PC-3 (cell line): ENCODE measurements around the gene R3HDM2. TPM values are rescaled to one million over a fixed set of nuclear protein-coding genes. Genes with fewer than 3 reads are reported as not detected.
A peak's percentile ranks its signal among the peaks of the same experiment; 100 is the strongest.
"Not testable (repeated sequence)": the region's sequence is repeated elsewhere in the genome, so short reads cannot be mapped to it uniquely, and the experiment has no call there.

Source experiments
- ATAC-seq: fragments of 200-7000 bp; cut with Tn5 transposase; 2 replicates; pipeline ENCODE4 v1.9.1; 2020; ENCODE audit warnings: mild to moderate bottlenecking, moderate library complexity
- BruUV-seq: library from RNA; stranded (reverse); fragments of 400-500 nt; replicated peaks from 2 replicates; lab custom pipeline; 2021; lab: Mats Ljungman, UMichigan
- CTCF ChIA-PET: fragments of 300-600 bp; sonication (Branson Sonifier 250); formaldehyde crosslinking; loops from one replicate; lab custom pipeline; 2022; ENCODE audit warnings: antibody characterized with exemption; lab: Charles Lee
- POLR2A ChIA-PET: fragments of 300-600 bp; sonication (Branson Sonifier 250); formaldehyde crosslinking; loops from one replicate; lab custom pipeline; 2022; ENCODE audit warnings: antibody characterized with exemption; ENCODE audit not compliant: unreplicated experiment; lab: Charles Lee
- DNase-seq: peaks from one replicate; pipeline ENCODE4 v3.0.0-alpha.2; 2015
- H2AFZ ChIP-seq: fragments of 300-600 bp; sonication (generic); 2 replicates; pipeline ENCODE4 v1.6.0; 2016; ENCODE audit warnings: antibody characterized with exemption, low read length
- H3F3A ChIP-seq: fragments of 300-600 bp; sonication (generic); one replicate; pipeline ENCODE4 v1.6.0; 2017; ENCODE audit warnings: antibody characterized with exemption, low read length, control low read depth, mild to moderate bottlenecking; ENCODE audit not compliant: unreplicated experiment
- H3K27ac ChIP-seq: fragments of 300-600 bp; sonication (generic); 2 replicates; pipeline ENCODE4 v1.5.1; 2016; ENCODE audit warnings: mild to moderate bottlenecking, low read length
- H3K27me3 ChIP-seq: fragments of 300-600 bp; sonication (generic); 2 replicates; pipeline ENCODE4 v1.6.1; 2016; ENCODE audit warnings: low read length, mixed read lengths
- H3K36me3 ChIP-seq: fragments of 300-600 bp; sonication (generic); 2 replicates; pipeline ENCODE4 v1.6.1; 2016; ENCODE audit warnings: low read depth, mixed run types, low read length, mixed read lengths
- H3K4me1 ChIP-seq: fragments of 300-600 bp; sonication (generic); 2 replicates; pipeline ENCODE4 v1.5.1; 2016; ENCODE audit warnings: low read length; ENCODE audit not compliant: insufficient read depth
- H3K4me2 ChIP-seq: fragments of 300-600 bp; sonication (generic); 2 replicates; pipeline ENCODE4 v1.6.0; 2016; ENCODE audit warnings: low read length
- H3K4me3 ChIP-seq: fragments of 300-600 bp; sonication (generic); 2 replicates; pipeline ENCODE4 v1.5.1; 2016; ENCODE audit warnings: mild to moderate bottlenecking, low read length, mixed read lengths
- H3K79me2 ChIP-seq: fragments of 300-600 bp; sonication (generic); 2 replicates; pipeline ENCODE4 v1.6.1; 2017; ENCODE audit warnings: low read length, mixed read lengths
- H3K9ac ChIP-seq: fragments of 300-600 bp; sonication (generic); 2 replicates; pipeline ENCODE4 v1.6.0; 2016; ENCODE audit warnings: mild to moderate bottlenecking, low read length
- H3K9me2 ChIP-seq: fragments of 300-600 bp; sonication (generic); replicated peaks from 2 replicates; pipeline ENCODE4 v1.6.1; 2016; ENCODE audit warnings: mixed run types, low read length, mixed read lengths
- H3K9me3 ChIP-seq: fragments of 300-600 bp; sonication (generic); 2 replicates; pipeline ENCODE4 v1.6.1; 2016; ENCODE audit warnings: low read length, mixed read lengths
- H4K20me1 ChIP-seq: fragments of 300-600 bp; sonication (generic); 2 replicates; pipeline ENCODE4 v1.6.1; 2016; ENCODE audit warnings: low read length, mixed read lengths
- CTCF ChIP-seq: fragments of 300-600 bp; sonication (generic); conservative IDR thresholded peaks from 2 replicates; pipeline ENCODE4 v1.5.1; 2017; ENCODE audit warnings: antibody characterized with exemption, low read depth, mild to moderate bottlenecking, low read length
- EZH2 ChIP-seq: fragments of 300-600 bp; sonication (generic); IDR thresholded peaks from one replicate; pipeline ENCODE4 v1.6.1; 2017; ENCODE audit warnings: antibody characterized with exemption, mild to moderate bottlenecking, low read length; ENCODE audit not compliant: unreplicated experiment
- EZH2phosphoT487 ChIP-seq: fragments of 300-600 bp; sonication (generic); IDR thresholded peaks from 2 replicates; pipeline ENCODE4 v1.6.1; 2018; ENCODE audit warnings: mild to moderate bottlenecking, antibody characterized with exemption, low read length, borderline replicate concordance
- intact Hi-C: fragments of 100-400 bp; cut with micrococcal nuclease; formaldehyde crosslinking; loops from 2 replicates; pipeline ENCODE4 v1.9.0; 2023
- total RNA-seq: library from RNA; depleted of rRNA; stranded (reverse); fragments of >200 nt; gene quantifications from 2 replicates; pipeline ENCODE4 v1.2.3, GENCODE V29; 2014

R3HDM2 gene
- total RNA-seq, 1 experiment from 2014 or later, result 14.0 TPM

DNA sequence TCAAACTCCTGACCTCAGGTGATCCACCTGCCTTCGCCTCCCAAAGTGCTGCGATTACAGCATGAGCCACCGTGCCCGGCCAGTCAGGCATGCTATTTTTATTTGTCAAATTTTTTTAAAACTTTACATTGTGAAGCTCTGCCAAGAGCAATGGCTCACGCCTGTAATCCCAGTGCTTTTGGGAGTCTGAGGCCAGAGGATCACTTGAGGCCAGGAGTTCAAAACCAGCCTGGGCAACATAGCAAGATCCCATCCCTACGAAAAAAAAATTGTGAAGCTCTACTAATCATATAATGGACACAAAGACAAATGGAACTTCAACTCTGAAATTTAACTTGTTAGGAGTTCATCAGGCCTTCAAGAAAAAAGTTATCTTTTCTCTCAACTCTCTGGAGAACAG, 1.9 kb downstream of the R3HDM2 start:
- intact Hi-C loops, result no loop called here
- Histone ChIP-seq H3K36me3 (no peaks in the 10 kb centered on the region), H3F3A (no peaks in the 10 kb centered on the region), H3K4me2 (peak overlapping the region; percentile 96), H3K9me2 (no peaks in the 10 kb centered on the region), H3K27ac (no peak overlapping the region), H3K9ac (no peak overlapping the region), H3K4me1 (peaks cover 14% of the 10 kb centered on the region), H3K79me2 (peaks cover 19% of the 10 kb centered on the region), H3K4me3 (peak overlapping the region; percentile 85; the same call in 1 of the 2 replicates), H2AFZ (no peak overlapping the region), H3K9me3 (no peaks in the 10 kb centered on the region), H3K27me3 (no peaks in the 10 kb centered on the region), H4K20me1 (no peaks in the 10 kb centered on the region)
- ATAC-seq, result no peak
- TF ChIP-seq CTCF (no peak), EZH2phosphoT487 (no peak), EZH2 (no peak)
- no TSS peak for BruUV-seq
- POLR2A ChIA-PET, result no interaction called here
- CTCF ChIA-PET, result no interaction called here
- DNase-seq, result no peak

DNA sequence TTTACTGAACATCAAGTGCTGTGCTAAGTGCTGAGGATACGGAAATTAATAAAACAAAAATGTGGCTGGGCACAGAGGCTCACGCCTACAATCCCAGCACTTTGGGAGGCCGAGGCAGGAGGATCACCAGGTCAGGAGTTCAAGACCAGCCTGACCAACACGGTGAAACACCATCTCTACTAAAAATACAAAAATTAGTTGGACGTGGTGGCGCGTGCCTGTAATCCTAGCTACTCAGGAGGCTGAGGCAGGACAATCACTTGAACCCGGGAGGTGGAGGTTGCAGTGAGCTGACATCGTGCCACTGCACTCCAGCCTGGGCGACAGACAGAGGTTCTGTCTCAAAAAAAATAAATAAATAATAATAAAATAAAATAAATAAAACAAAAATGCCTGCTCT, 3.9 kb downstream of the R3HDM2 start:
- H3K4me3 ChIP-seq, BruUV-seq, H3K9me2 ChIP-seq, H3K4me2 ChIP-seq, H4K20me1 ChIP-seq, H3K36me3 ChIP-seq, intact Hi-C loops, H3K27ac ChIP-seq, DNase-seq, H3K9ac ChIP-seq, POLR2A ChIA-PET, H3F3A ChIP-seq, H3K27me3 ChIP-seq, H3K9me3 ChIP-seq, H2AFZ ChIP-seq, ATAC-seq, CTCF ChIA-PET: not testable (repeated sequence)
- H3K79me2 ChIP-seq, result peaks cover 19% of the 10 kb centered on the region
- H3K4me1 ChIP-seq, result peaks cover 14% of the 10 kb centered on the region

DNA sequence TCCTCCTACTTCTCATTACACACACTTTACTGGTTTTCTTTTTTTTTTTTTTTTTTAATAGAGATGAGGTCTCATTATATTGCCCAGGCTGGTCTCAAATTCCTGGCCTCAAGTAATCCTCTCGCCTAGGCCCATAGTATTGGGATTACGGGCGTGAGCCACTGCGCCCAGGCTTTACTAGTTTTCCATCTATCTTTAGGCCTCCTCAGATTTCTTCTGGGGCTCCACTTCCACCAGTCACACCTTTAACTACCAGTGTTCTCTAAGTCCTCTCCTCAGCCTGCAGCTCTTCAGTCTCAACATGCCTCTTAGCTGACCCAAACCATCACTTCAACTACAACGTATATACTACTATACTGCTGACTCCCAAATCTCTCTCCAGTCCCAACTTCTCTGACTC, 10.4 kb downstream of the R3HDM2 start:
- TF ChIP-seq EZH2, result no peak
- TF ChIP-seq CTCF, result no peak
- no peak for TF ChIP-seq EZH2phosphoT487
- H3K4me3 ChIP-seq, result no peak overlapping the region
- H3K9me3 ChIP-seq, result no peaks in the 10 kb centered on the region
- peaks cover 2% of the 10 kb centered on the region; the same call in 1 of the 2 replicates for H3K79me2 ChIP-seq
- H3F3A ChIP-seq, result no peaks in the 10 kb centered on the region
- H3K9me2 ChIP-seq, result no peaks in the 10 kb centered on the region
- no peaks in the 10 kb centered on the region for H3K27me3 ChIP-seq
- H3K9ac ChIP-seq, result no peak overlapping the region
- no peak for DNase-seq
- ChIA-PET CTCF (no interaction called here), POLR2A (no interaction called here)
- no TSS peak for BruUV-seq
- no peak overlapping the region for H3K27ac ChIP-seq
- no peak overlapping the region for H3K4me2 ChIP-seq
- no peak for ATAC-seq
- H3K36me3 ChIP-seq, result no peaks in the 10 kb centered on the region
- no peaks in the 10 kb centered on the region for H4K20me1 ChIP-seq
- intact Hi-C loops, result no loop called here
- no peak overlapping the region for H2AFZ ChIP-seq
- no peaks in the 10 kb centered on the region for H3K4me1 ChIP-seq
